OCI-LY3 (cell line): ENCODE results near the gene PRDM12.

ENCODE experiments used
- H2AFZ ChIP-seq: fragments of 200-600, 300-600 bp; shearing (Covaris generic); 2 replicates; pipeline ENCODE4 v1.6.0; 2014; ENCODE audit warnings: antibody characterized with exemption, low read depth, low read length
- H3K27ac ChIP-seq: fragments of 200-600, 300-600 bp; sonication (generic); 2 replicates; pipeline ENCODE4 v1.5.1; 2014; ENCODE audit warnings: mild to moderate bottlenecking, low read length, moderate library complexity, mixed read lengths
- H3K27me3 ChIP-seq: fragments of 200-600, 300-600 bp; sonication (generic); 2 replicates; pipeline ENCODE4 v1.6.1; 2014; ENCODE audit warnings: low read depth, low read length, mixed read lengths
- H3K36me3 ChIP-seq: fragments of 200-600, 300-600 bp; sonication (generic); replicated peaks from 2 replicates; pipeline ENCODE3; 2014; ENCODE audit warnings: low read depth, low read length, mixed read lengths
- H3K4me1 ChIP-seq: fragments of 300-600, 200-600 bp; sonication (generic); 2 replicates; pipeline ENCODE4 v1.6.1; 2014; ENCODE audit warnings: low read length, mixed read lengths
- H3K4me2 ChIP-seq: fragments of 200-600, 300-600 bp; sonication (generic); 2 replicates; pipeline ENCODE4 v1.6.1; 2014; ENCODE audit warnings: low read length, mixed read lengths
- H3K4me3 ChIP-seq: fragments of 300-600, 200-600 bp; sonication (generic); 2 replicates; pipeline ENCODE4 v1.5.1; 2014; ENCODE audit warnings: antibody characterized with exemption, mild to moderate bottlenecking, low read length, moderate library complexity
- H3K79me2 ChIP-seq: fragments of 300-600, 200-600 bp; shearing (Covaris generic); 2 replicates; pipeline ENCODE4 v1.6.1; 2014; ENCODE audit warnings: mild to moderate bottlenecking, low read length, mixed read lengths
- H3K9ac ChIP-seq: fragments of 300-600, 200-600 bp; shearing (Covaris generic); 2 replicates; pipeline ENCODE4 v1.6.0; 2014; ENCODE audit warnings: mild to moderate bottlenecking, low read length, moderate library complexity
- H3K9me3 ChIP-seq: fragments of 200-600, 300-600 bp; shearing (Covaris generic); 2 replicates; pipeline ENCODE4 v1.6.1; 2014; ENCODE audit warnings: low read length, mixed read lengths; ENCODE audit not compliant: insufficient read depth
- H4K20me1 ChIP-seq: fragments of 200-600, 300-600 bp; sonication (generic); 2 replicates; pipeline ENCODE4 v1.6.1; 2016; ENCODE audit warnings: low read length, mixed read lengths; ENCODE audit not compliant: insufficient read depth
- CTCF ChIP-seq: fragments of 200-600, 300-600 bp; sonication (generic); IDR thresholded peaks from 2 replicates; pipeline ENCODE4 v1.5.1; 2014; ENCODE audit warnings: antibody characterized with exemption, low read length, low read depth
- EZH2phosphoT487 ChIP-seq: fragments of 200-600 bp; shearing (Covaris generic); IDR thresholded peaks from 2 replicates; pipeline ENCODE4 v1.6.1; 2018; ENCODE audit warnings: antibody characterized with exemption, mixed run types, low read depth

Gene PRDM12

GRCh38 chr9:130670644-130671043 is 6.2 kb downstream of the PRDM12 start:
- H3K27me3 ChIP-seq: no peaks in the 10 kb centered on the region
- no peak for TF ChIP-seq CTCF
- TF ChIP-seq EZH2phosphoT487: no peak
- H3K27ac ChIP-seq: no peak overlapping the region

GRCh38 chr9:130672466-130672865 is 8.1 kb downstream of the PRDM12 start:
- no peaks in the 10 kb centered on the region for H3K79me2 ChIP-seq
- H3K9me3 ChIP-seq: no peaks in the 10 kb centered on the region
- H3K4me3 ChIP-seq: no peak overlapping the region
- H3K36me3 ChIP-seq: no peaks in the 10 kb centered on the region
- no peak overlapping the region for H3K9ac ChIP-seq
- TF ChIP-seq EZH2phosphoT487 (no peak), CTCF (no peak)
- H3K27ac ChIP-seq: no peak overlapping the region
- H3K4me1 ChIP-seq: no peaks in the 10 kb centered on the region
- H2AFZ ChIP-seq: no peak overlapping the region
- no peak overlapping the region for H3K4me2 ChIP-seq
- H3K27me3 ChIP-seq: no peaks in the 10 kb centered on the region
- no peaks in the 10 kb centered on the region for H4K20me1 ChIP-seq

More at GRCh38 chr9:130670644-130671043, 6.2 kb downstream of the PRDM12 start:
- Histone ChIP-seq H4K20me1 (no peaks in the 10 kb centered on the region), H3K4me1 (no peaks in the 10 kb centered on the region), H3K9ac (no peak overlapping the region), H3K4me2 (no peak overlapping the region), H3K36me3 (no peaks in the 10 kb centered on the region), H3K79me2 (no peaks in the 10 kb centered on the region), H3K4me3 (no peak overlapping the region), H3K9me3 (no peaks in the 10 kb centered on the region), H2AFZ (no peak overlapping the region)

DNA sequence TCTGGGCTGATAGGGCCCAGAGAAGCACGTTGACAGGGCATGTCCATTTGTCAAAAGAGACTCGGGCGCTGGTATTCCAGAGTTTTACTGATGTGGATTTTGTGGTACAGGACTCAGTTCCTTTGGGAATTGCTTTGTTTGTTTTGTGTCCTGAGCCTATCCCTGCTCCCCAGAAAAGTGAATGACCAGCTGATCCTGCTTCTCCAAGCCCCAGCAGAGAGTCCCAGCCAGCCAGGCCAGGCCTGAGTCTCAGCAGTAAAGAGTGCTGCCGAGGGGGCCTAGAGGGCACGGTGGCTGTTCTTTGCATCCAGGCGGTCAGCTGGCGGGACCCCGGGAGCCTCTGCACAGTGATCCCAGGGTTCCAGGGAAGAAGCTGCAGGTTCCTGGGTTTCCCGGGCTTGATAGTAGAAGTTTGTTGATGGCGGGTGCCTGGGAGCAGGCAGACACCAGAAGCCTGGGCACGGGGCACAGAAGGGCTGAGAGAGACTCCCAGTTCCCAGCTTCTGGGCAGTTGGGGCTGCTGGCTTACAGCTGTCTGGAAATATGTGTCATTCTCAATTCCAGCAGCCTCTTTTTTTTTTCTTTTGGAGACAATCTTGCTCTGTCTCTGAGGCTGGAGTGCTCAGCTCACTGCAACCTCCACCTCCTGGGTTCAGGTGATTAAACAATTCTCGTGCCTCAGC is 8.7 kb downstream of the PRDM12 start:
- no peaks in the 10 kb centered on the region for H3K36me3 ChIP-seq
- H3K27ac ChIP-seq: no peak overlapping the region
- H3K79me2 ChIP-seq: no peaks in the 10 kb centered on the region
- no peaks in the 10 kb centered on the region for H3K4me1 ChIP-seq
- H3K27me3 ChIP-seq: no peaks in the 10 kb centered on the region
- H3K4me3 ChIP-seq: no peak overlapping the region
- no peak overlapping the region for H3K9ac ChIP-seq
- no peak for TF ChIP-seq EZH2phosphoT487
- no peak for TF ChIP-seq CTCF
- H4K20me1 ChIP-seq: no peaks in the 10 kb centered on the region
- H3K4me2 ChIP-seq: no peak overlapping the region
- no peaks in the 10 kb centered on the region for H3K9me3 ChIP-seq
- no peak overlapping the region for H2AFZ ChIP-seq

DNA sequence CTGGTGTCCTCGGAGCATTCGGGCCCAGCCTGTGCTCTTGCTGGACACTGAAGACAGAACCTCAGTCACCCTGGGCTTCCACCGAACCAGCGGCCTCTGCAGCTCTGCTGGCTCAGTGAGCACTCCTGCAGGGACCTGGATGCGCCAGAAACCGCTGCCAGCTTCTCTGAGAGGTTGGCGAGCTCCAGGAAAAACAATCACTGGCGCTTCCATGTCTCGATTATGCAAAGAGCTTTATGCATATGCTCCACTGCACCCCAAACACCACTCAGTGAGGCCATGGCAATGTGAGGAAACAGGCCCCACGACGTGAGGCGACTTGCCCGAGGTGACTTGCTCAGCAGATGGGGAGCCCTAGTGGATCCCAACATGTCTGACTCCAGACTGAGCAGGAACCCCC is 11.0 kb downstream of the PRDM12 start:
- no peaks in the 10 kb centered on the region for H3K79me2 ChIP-seq
- TF ChIP-seq EZH2phosphoT487: no peak
- H3K9ac ChIP-seq: no peak overlapping the region
- no peaks in the 10 kb centered on the region for H4K20me1 ChIP-seq
- no peaks in the 10 kb centered on the region for H3K4me1 ChIP-seq
- H3K4me3 ChIP-seq: no peak overlapping the region
- H3K36me3 ChIP-seq: no peaks in the 10 kb centered on the region
- no peak overlapping the region for H3K27ac ChIP-seq
- no peaks in the 10 kb centered on the region for H3K9me3 ChIP-seq
- no peak overlapping the region for H2AFZ ChIP-seq
- H3K4me2 ChIP-seq: no peak overlapping the region
- H3K27me3 ChIP-seq: no peaks in the 10 kb centered on the region
